Kidney (tissue), 14 donors: ENCODE measurements around the gene SSMEM1. TPM values are rescaled to one million over a fixed set of nuclear protein-coding genes. Genes with fewer than 3 reads are reported as not detected.
"Not testable (repeated sequence)": the region's sequence is repeated elsewhere in the genome, so short reads cannot be mapped to it uniquely, and the experiment has no call there.

Experiments used
- DNase-seq, 5 donors: peaks; one replicate each; pipeline ENCODE4 v3.0.0-alpha.2; 2013 to 2020
- FAIRE-seq: peaks from 2 replicates; lab custom pipeline; 2012; peaks lifted over from hg19 to GRCh38; lab: Jason Lieb, UNC
- H3K27ac ChIP-seq, 2 donors: one replicate each; pipeline ENCODE4 v1.7.0; 2013; ENCODE audit warnings: low read depth in 2 of 2, low read length in 2 of 2, inconsistent platforms in 1 of 2
- H3K27me3 ChIP-seq: one replicate; pipeline ENCODE4 v1.7.1; 2013; ENCODE audit warnings: low read length, inconsistent platforms; ENCODE audit not compliant: control insufficient read depth, insufficient read depth
- H3K36me3 ChIP-seq, 3 donors: one replicate each; pipeline versions ENCODE4 v1.7.0 to v1.7.1; 2013; ENCODE audit warnings: low read length in 3 of 3, control low read depth in 1 of 3, inconsistent platforms in 1 of 3; ENCODE audit not compliant: insufficient read depth in 3 of 3, control insufficient read depth in 2 of 3
- H3K4me1 ChIP-seq, 3 donors: one replicate each; pipeline versions ENCODE4 v1.7.0 to v1.7.1; 2013; ENCODE audit warnings: low read length in 3 of 3, inconsistent platforms in 1 of 3, low read depth in 1 of 3; ENCODE audit not compliant: control insufficient read depth in 2 of 3, insufficient read depth in 2 of 3
- H3K4me3 ChIP-seq, 3 donors: one replicate each; pipeline versions ENCODE4 v1.7.0 to v1.8.1; 2013; ENCODE audit warnings: low read length in 3 of 3, control low read depth in 1 of 3, inconsistent platforms in 1 of 3
- H3K9ac ChIP-seq, 3 donors: one replicate each; pipeline versions ENCODE4 v1.7.0 to v1.7.1; 2013; ENCODE audit warnings: low read length in 3 of 3, control low read depth in 1 of 3, inconsistent platforms in 1 of 3
- H3K9me3 ChIP-seq, 3 donors: one replicate each; pipeline versions ENCODE4 v1.7.0 to v1.7.1; 2013; ENCODE audit warnings: low read length in 3 of 3, control low read depth in 1 of 3, inconsistent platforms in 1 of 3; ENCODE audit not compliant: control insufficient read depth in 2 of 3, insufficient read depth in 1 of 3
- intact Hi-C: fragments of 100-400 bp; cut with DNase I; formaldehyde crosslinking; loops from one replicate; pipeline ENCODE4 v1.11.1; 2022
- polyA plus RNA-seq: library from polyadenylated mRNA; stranded (reverse); fragments of 350-450 nt; fragmentation: Illumina TruSeq; extraction: RNeasy Lipid Tissue Mini Kit (QIAGEN cat#74804); gene quantifications from one replicate; pipeline ENCODE4 v1.2.3, GENCODE V29; 2014; ENCODE audit warnings: low read depth, low replicate concordance; ENCODE audit not compliant: insufficient read depth
- total RNA-seq: library from RNA; stranded (reverse); fragmentation: NEBNext Ultra II Directional; extraction: Animal tissue kit (Norgen Biotek cat#: 25700); gene quantifications from one replicate; pipeline ENCODE4 v1.2.1, GENCODE V29; 2021
- TF ChIP-seq, protein P1 (sequence below): IDR thresholded peaks from 3 replicates; pipeline ENCODE4 v1.5.1; 2012; ENCODE audit warnings: mild to moderate bottlenecking, moderate library complexity, borderline replicate concordance; ENCODE audit not compliant: insufficient read depth; ENCODE audit errors: extremely low read depth
- donor health status: control.
- donor health status: control.
- donor health status: control.
- donor health status: control.
- donor health status: control.
- donor health status: DM: yes; HTN: yes; CAD: no.
- donor health status: Normal renal cell carcinoma (clear cell type).

The SSMEM1 gene
- total and polyA plus RNA-seq, 2 donors from 2014 or later: not detected

- H3K27me3 ChIP-seq: no peaks in the 10 kb centered on the region
- no peak for FAIRE-seq
- TF ChIP-seq, protein P1, sequence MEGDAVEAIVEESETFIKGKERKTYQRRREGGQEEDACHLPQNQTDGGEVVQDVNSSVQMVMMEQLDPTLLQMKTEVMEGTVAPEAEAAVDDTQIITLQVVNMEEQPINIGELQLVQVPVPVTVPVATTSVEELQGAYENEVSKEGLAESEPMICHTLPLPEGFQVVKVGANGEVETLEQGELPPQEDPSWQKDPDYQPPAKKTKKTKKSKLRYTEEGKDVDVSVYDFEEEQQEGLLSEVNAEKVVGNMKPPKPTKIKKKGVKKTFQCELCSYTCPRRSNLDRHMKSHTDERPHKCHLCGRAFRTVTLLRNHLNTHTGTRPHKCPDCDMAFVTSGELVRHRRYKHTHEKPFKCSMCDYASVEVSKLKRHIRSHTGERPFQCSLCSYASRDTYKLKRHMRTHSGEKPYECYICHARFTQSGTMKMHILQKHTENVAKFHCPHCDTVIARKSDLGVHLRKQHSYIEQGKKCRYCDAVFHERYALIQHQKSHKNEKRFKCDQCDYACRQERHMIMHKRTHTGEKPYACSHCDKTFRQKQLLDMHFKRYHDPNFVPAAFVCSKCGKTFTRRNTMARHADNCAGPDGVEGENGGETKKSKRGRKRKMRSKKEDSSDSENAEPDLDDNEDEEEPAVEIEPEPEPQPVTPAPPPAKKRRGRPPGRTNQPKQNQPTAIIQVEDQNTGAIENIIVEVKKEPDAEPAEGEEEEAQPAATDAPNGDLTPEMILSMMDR: no peak
- no peaks in the 10 kb centered on the region for H3K4me1 ChIP-seq
- H3K27ac ChIP-seq: no peak overlapping the region
- intact Hi-C loops: no loop called here
- H3K9ac ChIP-seq: no peak overlapping the region
- H3K4me3 ChIP-seq: no peak overlapping the region
- H3K36me3 ChIP-seq: no peaks in the 10 kb centered on the region
- H3K9me3 ChIP-seq: no peaks in the 10 kb centered on the region
- no peak for DNase-seq
Measured at GRCh38 chr7:130221746-130222145, 14.1 kb downstream of the SSMEM1 start.

GRCh38 chr7:130223646-130224045 lies 16.0 kb downstream of the SSMEM1 start:
- no peaks in the 10 kb centered on the region for H3K27me3 ChIP-seq
- H3K27ac ChIP-seq: no peak overlapping the region
- TF ChIP-seq, protein P1: no peak
- H3K9me3 ChIP-seq: no peaks in the 10 kb centered on the region
- intact Hi-C loops: no loop called here
- DNase-seq (no peak), FAIRE-seq (no peak)
- H3K36me3 ChIP-seq: no peaks in the 10 kb centered on the region
- H3K4me3 ChIP-seq: no peak overlapping the region
- no peaks in the 10 kb centered on the region for H3K4me1 ChIP-seq
- no peak overlapping the region for H3K9ac ChIP-seq

GRCh38 chr7:130224210-130224609 lies 16.6 kb downstream of the SSMEM1 start:
- H3K27ac ChIP-seq: no peak overlapping the region
- no peaks in the 10 kb centered on the region for H3K9me3 ChIP-seq
- TF ChIP-seq, protein P1: no peak
- no peaks in the 10 kb centered on the region for H3K4me1 ChIP-seq
- no peaks in the 10 kb centered on the region for H3K27me3 ChIP-seq
- no peak overlapping the region for H3K4me3 ChIP-seq
- intact Hi-C loops: no loop called here
- no peak overlapping the region for H3K9ac ChIP-seq
- no peaks in the 10 kb centered on the region for H3K36me3 ChIP-seq
- FAIRE-seq (no peak), DNase-seq (no peak)

- intact Hi-C loops, DNase-seq, FAIRE-seq, H3K27ac ChIP-seq, H3K4me3 ChIP-seq, H3K9ac ChIP-seq, H3K9me3 ChIP-seq, H3K36me3 ChIP-seq, H3K4me1 ChIP-seq, H3K27me3 ChIP-seq: not testable (repeated sequence)
Measured at GRCh38 chr7:130224923-130225322, 17.3 kb downstream of the SSMEM1 start.
